WI38 (cell line): ENCODE results near the gene ZNF669.

ENCODE experiments used
- H3K4me3 ChIP-seq: 2 replicates; pipeline ENCODE4 v1.5.1; 2011; ENCODE audit warnings: low read depth, mild to moderate bottlenecking, control low read depth, low read length
- CTCF ChIP-seq: IDR thresholded peaks from 2 replicates; pipeline ENCODE4 v1.5.1; 2012; ENCODE audit warnings: low read depth, mild to moderate bottlenecking, control low read depth, low read length

Gene ZNF669

DNA sequence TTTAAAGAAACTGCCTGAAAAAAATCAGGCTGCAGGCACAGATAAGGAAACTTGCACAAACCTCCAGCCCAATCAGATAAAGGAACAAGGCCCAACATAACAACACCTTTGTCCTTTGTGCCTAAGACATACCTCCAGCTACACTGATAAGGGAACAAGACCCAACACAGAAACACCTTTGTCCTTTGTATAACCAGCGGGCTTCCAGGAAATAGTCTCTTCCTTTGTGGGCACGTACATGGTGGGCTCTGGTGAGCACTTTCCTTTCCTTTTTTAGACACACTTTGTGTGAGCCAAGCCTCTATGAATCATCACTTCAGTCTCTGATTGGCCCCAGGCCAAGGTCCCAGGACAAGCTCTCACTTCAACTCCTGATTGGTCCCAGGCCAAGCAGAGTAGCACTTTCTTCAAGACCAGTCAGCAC lies 49.2 kb downstream of the ZNF669 start:
- H3K4me3 ChIP-seq = no peak overlapping the region
- TF ChIP-seq CTCF = no peak
